Skeletal muscle tissue (tissue), 4 donors: ENCODE measurements around the gene UROC1. TPM values are rescaled to one million over a fixed set of nuclear protein-coding genes. Genes with fewer than 3 reads are reported as not detected.
A peak's percentile ranks its signal among the peaks of the same experiment; 100 is the strongest.

ENCODE experiments used
- H3K27ac ChIP-seq: one replicate; pipeline ENCODE4 v1.7.0; 2013; ENCODE audit warnings: mild to moderate bottlenecking, low read depth, low read length, inconsistent platforms
- H3K27me3 ChIP-seq, 3 donors: one replicate each; pipeline ENCODE4 v1.7.0; 2013; ENCODE audit warnings: low read length in 3 of 3; ENCODE audit not compliant: control insufficient read depth in 3 of 3, insufficient read depth in 3 of 3
- H3K36me3 ChIP-seq, 3 donors: one replicate each; pipeline ENCODE4 v1.7.0; 2013; ENCODE audit warnings: low read length in 3 of 3; ENCODE audit not compliant: control insufficient read depth in 3 of 3, insufficient read depth in 3 of 3
- H3K4me1 ChIP-seq, 3 donors: one replicate each; pipeline ENCODE4 v1.7.0; 2013; ENCODE audit warnings: low read length in 3 of 3, mild to moderate bottlenecking in 3 of 3; ENCODE audit not compliant: control insufficient read depth in 3 of 3, insufficient read depth in 3 of 3
- H3K4me3 ChIP-seq, 3 donors: one replicate each; pipeline ENCODE4 v1.7.0; 2013; ENCODE audit warnings: low read length in 3 of 3
- H3K9ac ChIP-seq, 3 donors: one replicate each; pipeline ENCODE4 v1.7.0; 2013; ENCODE audit warnings: low read length in 3 of 3, mild to moderate bottlenecking in 3 of 3, moderate library complexity in 2 of 3, low read depth in 1 of 3
- H3K9me3 ChIP-seq, 3 donors: one replicate each; pipeline ENCODE4 v1.7.0; 2013; ENCODE audit warnings: low read length in 3 of 3; ENCODE audit not compliant: control insufficient read depth in 3 of 3
- total RNA-seq: library from RNA; depleted of rRNA; stranded (reverse); fragments of >200 nt; gene quantifications from one replicate; pipeline ENCODE4 v1.2.3, GENCODE V29; 2014
- donor health status: Osteomylitis.

UROC1 gene
- total RNA-seq, 1 donor from 2014 or later = not detected

DNA sequence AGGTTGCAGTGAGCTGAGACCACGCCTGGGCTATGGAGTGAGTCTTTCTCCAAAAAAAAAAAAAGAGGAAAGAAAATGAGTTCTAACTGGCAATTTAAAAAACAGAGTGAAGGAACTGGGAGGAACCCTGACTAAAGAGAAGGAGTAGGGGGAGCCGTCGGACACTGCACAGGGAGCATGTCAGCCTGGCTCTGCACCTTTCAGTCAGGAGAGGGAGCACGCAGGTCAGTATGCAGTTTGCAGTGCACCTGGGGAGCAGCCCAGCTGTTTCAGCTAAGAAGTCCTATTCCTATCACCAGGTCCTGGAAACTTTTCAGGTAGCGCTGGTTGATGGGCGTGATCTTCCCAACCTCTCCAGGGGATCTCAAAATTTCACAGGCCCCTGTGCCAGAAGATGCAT, 27.0 kb downstream of the UROC1 start:
- no peak overlapping the region for H3K9ac ChIP-seq

DNA sequence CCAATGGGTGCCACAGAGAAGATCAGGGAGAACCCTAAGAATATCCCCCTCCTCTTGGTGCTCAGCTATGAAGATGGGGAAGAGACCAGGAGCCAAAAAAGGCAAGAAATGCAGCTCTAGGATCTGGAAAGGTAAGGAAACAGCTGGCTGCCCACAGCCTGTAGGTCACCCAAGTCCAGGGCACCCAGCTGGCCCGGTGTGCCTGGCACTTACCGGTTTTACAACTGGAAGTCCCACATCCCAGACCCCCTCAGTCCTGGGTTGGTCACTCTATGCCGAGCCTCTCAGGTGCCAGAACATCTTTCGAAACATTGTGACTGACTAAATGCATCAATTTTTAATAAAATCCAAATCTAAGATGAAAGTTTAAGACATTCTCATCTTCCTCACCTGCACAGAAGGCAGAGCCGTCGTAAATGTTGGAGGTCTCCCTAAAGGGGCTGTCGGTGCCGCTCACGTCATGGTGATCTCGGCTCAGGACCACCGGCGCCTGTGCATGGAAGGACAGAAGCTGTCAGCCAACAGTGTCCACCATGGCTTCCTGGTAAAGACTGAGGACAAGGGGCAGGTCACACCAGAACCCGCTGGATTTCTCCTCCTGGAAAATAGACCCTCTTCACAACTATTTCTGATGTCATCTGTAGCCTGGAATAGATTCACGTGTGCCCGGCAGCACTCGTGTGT, 28.5 kb downstream of the UROC1 start:
- H3K9me3 ChIP-seq = no peaks in the 10 kb centered on the region
- peaks cover 33 to 51% (median 45%) of the 10 kb centered on the region in 3 donors for H3K4me1 ChIP-seq
- H3K27me3 ChIP-seq = peaks cover 0 to 2% (median 0%) of the 10 kb centered on the region in 3 donors
- no peak overlapping the region for H3K27ac ChIP-seq
- H3K36me3 ChIP-seq = no peaks in the 10 kb centered on the region
- no peak overlapping the region for H3K9ac ChIP-seq
- no peak overlapping the region for H3K4me3 ChIP-seq

More for the DNA sequence above, 27.0 kb downstream of the UROC1 start:
- Histone ChIP-seq H3K4me3 (no peak overlapping the region), H3K36me3 (no peaks in the 10 kb centered on the region), H3K27ac (no peak overlapping the region), H3K9me3 (no peaks in the 10 kb centered on the region), H3K27me3 (peaks cover 0 to 2% (median 0%) of the 10 kb centered on the region in 3 donors), H3K4me1 (peaks cover 25 to 41% (median 37%) of the 10 kb centered on the region in 3 donors)

- Histone ChIP-seq H3K36me3 (no peaks in the 10 kb centered on the region), H3K4me3 (no peak overlapping the region), H3K9me3 (no peaks in the 10 kb centered on the region), H3K4me1 (peaks cover 33 to 59% (median 54%) of the 10 kb centered on the region in 3 donors), H3K9ac (no peak overlapping the region), H3K27ac (no peak overlapping the region), H3K27me3 (peaks cover 0 to 2% (median 0%) of the 10 kb centered on the region in 3 donors)
Observed at GRCh38 chr3:126488185-126488584, 29.4 kb downstream of the UROC1 start.

DNA sequence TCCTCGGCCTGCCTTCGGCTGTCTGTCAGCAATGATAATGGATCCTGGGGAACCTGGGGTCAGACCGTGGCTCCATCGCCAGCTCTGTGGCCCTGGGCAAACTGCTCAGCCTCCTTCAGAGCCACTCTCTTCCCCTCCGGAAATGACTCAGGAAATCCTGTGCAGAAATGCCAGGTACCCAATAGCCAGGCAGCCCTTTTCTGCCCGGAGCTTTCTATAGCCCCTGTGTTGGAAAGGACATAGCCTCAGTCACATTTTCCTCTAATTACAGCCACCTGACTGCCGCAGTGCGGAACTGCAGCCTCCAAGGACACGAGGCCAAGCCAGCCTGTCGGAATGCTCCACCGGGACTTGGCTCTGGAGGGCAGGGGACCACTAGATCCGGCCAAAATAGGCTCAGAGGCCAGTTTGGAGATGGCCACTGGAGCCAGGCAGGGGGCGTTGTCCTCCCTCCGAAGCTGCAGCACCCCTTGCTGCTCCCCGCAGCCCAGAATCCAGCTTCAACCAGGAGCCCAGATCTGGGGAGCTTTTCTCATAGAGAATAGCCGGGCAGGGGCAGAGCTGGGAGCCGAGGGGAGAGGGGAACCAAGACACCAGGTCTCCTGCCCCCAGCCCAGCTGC, 30.3 kb downstream of the UROC1 start:
- Histone ChIP-seq H3K9me3 (no peaks in the 10 kb centered on the region), H3K27ac (peak overlapping the region; percentile 15), H3K27me3 (peaks cover 0 to under 1% (median 0%) of the 10 kb centered on the region in 3 donors), H3K36me3 (no peaks in the 10 kb centered on the region), H3K4me3 (no peak overlapping the region), H3K4me1 (peaks cover 33 to 60% (median 54%) of the 10 kb centered on the region in 3 donors), H3K9ac (peak overlapping the region in 2 of 3 donors; percentile 40 to 72)

DNA sequence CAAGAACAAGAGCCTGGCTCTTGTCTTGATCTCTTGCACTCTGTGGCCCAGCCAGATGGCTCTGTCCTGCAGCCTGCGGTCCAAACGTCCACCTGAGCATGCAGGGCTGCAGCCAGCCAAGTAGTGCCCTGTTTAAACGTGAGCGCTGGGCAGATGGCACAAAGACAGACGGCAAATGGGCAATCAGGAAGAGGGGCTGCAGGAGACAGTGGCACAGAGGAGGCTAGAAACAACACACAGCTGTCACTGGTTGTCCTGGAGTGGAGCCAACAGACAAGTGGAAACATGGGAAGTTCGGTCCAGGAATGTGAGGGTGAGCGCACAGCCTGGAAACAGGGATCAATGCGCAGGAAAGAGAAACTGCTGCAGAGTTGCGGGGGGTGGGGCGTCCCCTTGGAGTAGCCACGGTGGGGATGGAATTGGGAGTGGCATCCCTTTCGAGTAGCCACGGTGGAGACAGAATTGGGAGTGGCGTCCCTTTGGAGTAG, 31.2 kb downstream of the UROC1 start:
- peak overlapping the region in 1 of 3 donors; percentile 6 for H3K4me3 ChIP-seq
- peaks cover 33 to 65% (median 56%) of the 10 kb centered on the region in 3 donors for H3K4me1 ChIP-seq
- H3K36me3 ChIP-seq = no peaks in the 10 kb centered on the region
- H3K27me3 ChIP-seq = no peaks in the 10 kb centered on the region
- peak overlapping the region; percentile 26 for H3K27ac ChIP-seq
- H3K9me3 ChIP-seq = no peaks in the 10 kb centered on the region
- peak overlapping the region in 1 of 3 donors; percentile 40 for H3K9ac ChIP-seq

GRCh38 chr3:126485956-126486355, 31.6 kb downstream of the UROC1 start:
- Histone ChIP-seq H3K4me1 (peaks cover 30 to 65% (median 52%) of the 10 kb centered on the region in 3 donors), H3K4me3 (no peak overlapping the region), H3K36me3 (no peaks in the 10 kb centered on the region), H3K9me3 (no peaks in the 10 kb centered on the region), H3K27me3 (no peaks in the 10 kb centered on the region), H3K9ac (no peak overlapping the region), H3K27ac (no peak overlapping the region)

GRCh38 chr3:126485176-126485897, 32.2 kb downstream of the UROC1 start:
- H3K9ac ChIP-seq = no peak overlapping the region
- peaks cover 27 to 63% (median 47%) of the 10 kb centered on the region in 3 donors for H3K4me1 ChIP-seq
- no peak overlapping the region for H3K4me3 ChIP-seq
- no peak overlapping the region for H3K27ac ChIP-seq
- H3K9me3 ChIP-seq = no peaks in the 10 kb centered on the region
- H3K36me3 ChIP-seq = no peaks in the 10 kb centered on the region
- H3K27me3 ChIP-seq = no peaks in the 10 kb centered on the region

GRCh38 chr3:126484662-126485061, 32.9 kb downstream of the UROC1 start:
- Histone ChIP-seq H3K9me3 (no peaks in the 10 kb centered on the region), H3K9ac (peak overlapping the region in 2 of 3 donors; percentile 53 to 79), H3K27ac (no peak overlapping the region), H3K27me3 (no peaks in the 10 kb centered on the region), H3K36me3 (no peaks in the 10 kb centered on the region), H3K4me1 (peaks cover 27 to 62% (median 44%) of the 10 kb centered on the region in 3 donors), H3K4me3 (peak overlapping the region in 2 of 3 donors; percentile 24 to 49)

DNA sequence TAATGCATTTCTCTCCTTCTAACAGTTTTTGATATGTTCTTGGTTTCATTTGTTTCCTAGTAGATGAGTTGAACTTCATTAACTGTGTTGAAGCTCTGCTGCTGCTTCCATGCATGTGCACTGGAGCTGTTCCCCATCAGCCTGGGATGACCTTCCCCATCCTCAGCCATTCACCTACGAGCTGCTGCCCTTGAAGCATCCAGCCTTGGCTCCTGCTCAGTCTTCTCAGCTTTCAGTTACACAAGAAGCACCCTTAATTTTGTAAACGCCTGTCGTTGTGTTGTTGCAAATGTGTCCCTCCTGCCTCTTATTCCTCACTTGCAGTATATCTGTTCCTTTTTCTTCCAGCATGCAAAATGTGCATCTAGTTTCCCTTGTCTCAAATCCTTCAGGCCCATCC, 33.4 kb downstream of the UROC1 start:
- no peaks in the 10 kb centered on the region for H3K36me3 ChIP-seq
- H3K27me3 ChIP-seq = no peaks in the 10 kb centered on the region
- H3K9me3 ChIP-seq = no peaks in the 10 kb centered on the region
- H3K27ac ChIP-seq = no peak overlapping the region
- peak overlapping the region in 1 of 3 donors; percentile 24 for H3K4me3 ChIP-seq
- H3K4me1 ChIP-seq = peaks cover 27 to 62% (median 44%) of the 10 kb centered on the region in 3 donors
- peak overlapping the region in 2 of 3 donors; percentile 53 to 79 for H3K9ac ChIP-seq
